EH (cell line): ENCODE results near the gene FNIP2.

Source experiments
- DNase-seq: peaks from one replicate; pipeline ENCODE4 v3.0.0-alpha.2; 2015; ENCODE audit warnings: low read depth

FNIP2 gene

DNA sequence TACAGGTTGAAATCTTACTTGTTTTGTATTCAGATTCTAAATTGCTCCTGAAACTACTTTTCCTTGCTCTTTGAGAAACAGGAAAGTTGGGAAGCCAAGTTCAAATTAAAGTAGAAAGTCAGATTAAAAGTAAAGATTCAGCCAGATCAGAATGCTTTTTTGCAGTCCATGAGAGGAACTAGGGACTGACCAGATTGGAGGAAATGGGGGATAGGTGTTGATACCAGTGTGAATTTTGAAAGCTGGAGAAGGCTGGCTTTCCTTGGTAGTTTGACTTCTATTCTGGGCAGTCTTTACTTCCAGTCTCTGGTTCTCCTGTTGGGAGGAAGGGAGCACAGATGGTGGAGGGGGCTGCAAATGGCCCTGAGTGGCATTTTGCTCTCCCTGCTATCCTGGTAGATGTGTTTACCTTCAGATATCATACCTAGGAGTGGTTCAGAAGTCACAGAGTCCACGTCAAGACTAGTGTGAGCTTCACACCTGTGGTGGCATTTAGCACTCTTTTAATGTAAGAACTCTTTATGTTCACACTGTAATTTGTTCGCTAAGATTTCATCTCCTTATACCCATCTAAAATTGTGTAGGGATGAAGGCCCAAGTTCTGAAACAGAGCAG lies 68.8 kb downstream of the FNIP2 start:
- no peak for DNase-seq

- no peak for DNase-seq
Observed at GRCh38 chr4:158840131-158840530, 71.3 kb downstream of the FNIP2 start.

DNA sequence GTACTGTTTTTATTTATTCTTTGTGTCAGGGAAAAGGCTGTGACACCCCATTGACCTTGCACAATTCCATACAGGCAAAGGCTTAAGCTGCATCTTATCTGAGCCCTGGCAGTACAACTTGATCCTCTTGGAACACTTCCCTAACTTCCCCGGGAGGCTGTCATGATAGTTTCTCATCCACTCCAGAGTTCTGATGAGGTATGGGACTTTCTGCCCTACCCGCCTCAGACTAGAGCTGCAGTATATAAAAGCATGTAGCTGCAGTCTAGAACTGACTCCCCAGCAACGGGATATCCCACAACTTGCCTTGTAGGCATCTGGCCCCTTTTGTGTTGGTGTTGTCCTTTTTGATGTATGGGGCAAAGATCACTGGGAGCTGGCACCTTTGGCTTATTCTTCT lies 72.7 kb downstream of the FNIP2 start:
- no peak for DNase-seq

- no peak for DNase-seq
Observed at GRCh38 chr4:158845311-158846041, 76.7 kb downstream of the FNIP2 start.

GRCh38 chr4:158847535-158847934 lies 78.7 kb downstream of the FNIP2 start:
- DNase-seq = no peak

- no peak for DNase-seq
Observed at GRCh38 chr4:158849681-158850080, 80.9 kb downstream of the FNIP2 start.

- peak; percentile 4 for DNase-seq
Observed at GRCh38 chr4:158850371-158850770, 81.5 kb downstream of the FNIP2 start.

DNA sequence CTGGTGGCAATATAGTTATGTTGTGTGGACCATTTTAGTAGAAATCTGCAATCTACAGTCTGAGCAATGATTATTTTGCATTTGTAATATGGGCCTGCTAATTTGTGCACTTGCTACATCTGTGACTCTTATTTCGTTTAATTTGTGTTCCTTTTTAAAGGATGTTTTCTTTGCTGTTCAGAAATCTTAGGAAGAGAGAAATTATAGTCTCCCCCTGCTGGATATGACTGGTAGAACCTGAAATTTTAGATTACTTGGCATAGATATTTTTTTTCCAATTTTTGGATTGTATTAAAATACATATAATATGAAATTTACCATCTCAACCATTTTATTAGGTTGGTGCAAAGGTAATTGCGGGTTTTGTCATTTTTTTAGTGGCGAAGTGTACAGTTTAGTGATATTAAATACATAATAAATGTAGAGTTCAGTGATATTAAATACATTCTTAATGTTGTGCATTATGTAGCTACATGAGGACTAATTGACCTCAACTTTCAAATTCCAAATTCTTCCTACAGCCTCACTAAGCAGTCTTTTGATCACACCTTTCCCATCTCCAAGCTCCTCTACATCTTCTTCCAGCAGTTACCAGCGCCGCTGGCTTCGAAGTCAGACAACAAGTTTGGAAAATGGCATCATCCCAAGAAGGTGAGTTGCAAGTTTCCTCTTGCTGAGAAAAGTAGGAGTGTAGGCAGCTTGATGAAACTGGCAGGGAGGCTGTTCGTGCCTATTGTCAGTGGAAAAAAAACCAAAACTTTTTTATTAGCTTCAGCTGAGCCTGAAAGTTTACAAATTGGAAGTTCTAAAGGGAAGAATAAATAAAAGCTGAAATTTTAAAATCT lies 82.2 kb downstream of the FNIP2 start:
- peak; percentile 57 for DNase-seq

DNA sequence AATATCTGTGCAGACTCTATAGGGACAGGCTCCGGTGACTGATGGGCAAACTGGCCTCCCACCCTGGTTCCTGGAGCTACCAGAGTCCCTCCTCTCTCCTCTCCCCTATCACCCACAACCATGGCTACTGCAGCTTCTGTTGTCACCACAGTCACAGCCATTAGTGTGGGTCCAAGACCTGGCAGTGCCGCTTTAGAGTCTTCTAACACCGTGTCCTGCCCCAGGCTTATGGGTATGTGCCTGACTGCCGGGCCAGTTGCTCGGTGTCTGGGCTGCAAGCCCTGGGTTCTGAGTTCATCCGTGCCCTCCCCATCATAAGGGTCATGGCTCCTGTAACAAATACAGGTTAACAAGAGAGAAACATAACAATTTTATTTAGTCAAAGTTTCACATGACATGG lies 85.4 kb downstream of the FNIP2 start:
- DNase-seq = no peak

DNA sequence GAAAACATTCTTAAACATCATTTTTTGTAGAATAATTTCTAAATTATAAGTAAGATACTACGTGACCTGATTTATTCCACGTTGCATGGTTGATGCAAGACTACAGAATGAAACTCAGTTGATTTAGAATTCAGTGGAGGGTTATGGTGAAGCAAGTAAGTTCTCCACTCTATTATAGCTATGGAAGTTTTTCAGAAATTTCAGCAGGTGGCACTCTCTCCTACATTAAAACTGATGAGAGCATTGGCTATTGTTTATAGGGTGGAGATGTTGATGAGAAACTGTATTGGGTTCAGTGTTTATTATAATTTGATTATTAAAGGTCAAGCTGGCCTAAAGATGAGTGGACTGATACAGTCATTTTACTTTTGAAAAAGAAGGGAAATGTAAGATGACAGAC lies 88.0 kb downstream of the FNIP2 start:
- peak; percentile 67 for DNase-seq

GRCh38 chr4:158857951-158858350 lies 89.1 kb downstream of the FNIP2 start:
- DNase-seq = peak; percentile 36

GRCh38 chr4:158858410-158859199 lies 89.8 kb downstream of the FNIP2 start:
- DNase-seq = peak; percentile 88

DNA sequence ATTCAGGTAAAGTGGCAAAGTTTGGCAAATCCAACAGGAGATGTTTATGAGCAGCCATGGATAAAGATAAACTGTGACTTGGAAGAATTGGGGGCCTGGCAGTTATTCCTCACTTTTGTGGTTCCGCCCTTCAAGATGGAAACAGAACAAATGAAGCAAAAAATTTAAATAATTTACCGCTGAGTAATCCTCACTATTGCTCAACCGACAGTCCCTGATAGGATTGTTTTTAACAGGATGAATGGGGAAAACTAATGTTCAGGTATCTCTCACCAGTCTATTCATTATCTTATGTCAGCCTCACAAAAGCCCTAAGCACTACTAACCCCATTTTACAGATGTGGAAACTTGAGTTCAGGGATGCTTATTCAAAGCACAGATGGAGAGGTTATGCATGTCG lies 90.8 kb downstream of the FNIP2 start:
- peak; percentile 21 for DNase-seq

DNA sequence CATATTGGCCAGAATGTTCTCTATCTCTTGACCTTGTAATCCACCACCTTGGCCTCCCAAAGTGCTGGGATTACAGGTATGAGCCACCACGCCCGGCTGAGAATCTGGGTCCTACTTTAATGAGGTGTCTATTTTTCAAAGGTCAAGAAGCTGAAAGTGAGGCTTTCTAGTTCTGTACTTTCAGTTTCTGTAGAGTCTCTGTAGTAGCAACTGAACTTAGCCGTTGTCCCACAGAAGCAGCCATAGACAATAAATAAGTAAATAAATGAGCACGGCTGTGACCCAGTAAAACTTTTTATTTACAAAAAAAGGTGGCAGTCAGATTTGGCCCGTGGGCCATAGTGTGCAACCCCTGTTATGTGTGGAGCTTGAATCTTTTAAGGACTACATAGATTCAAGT lies 92.0 kb downstream of the FNIP2 start:
- no peak for DNase-seq

GRCh38 chr4:158861281-158861680 lies 92.5 kb downstream of the FNIP2 start:
- no peak for DNase-seq

DNA sequence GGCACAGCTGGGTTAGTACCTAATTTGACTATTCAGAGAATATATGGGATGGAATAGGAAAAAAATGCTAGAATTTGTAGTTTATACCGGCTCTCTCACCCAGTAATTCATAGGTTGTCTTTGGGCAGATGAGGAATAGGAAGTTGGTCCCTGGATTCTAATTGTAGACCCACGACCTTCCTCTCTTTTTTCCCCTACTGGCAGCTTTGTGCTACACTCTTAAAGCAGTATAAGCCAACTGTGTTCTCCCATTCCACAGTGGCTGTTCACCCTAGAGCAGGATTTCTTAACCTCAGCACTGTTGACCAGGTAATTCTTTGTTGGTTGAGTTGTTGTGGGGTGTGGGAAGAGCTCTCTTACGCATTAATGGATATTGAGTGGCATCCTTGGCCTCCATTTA lies 92.9 kb downstream of the FNIP2 start:
- DNase-seq = no peak

GRCh38 chr4:158863296-158863695 lies 94.5 kb downstream of the FNIP2 start:
- no peak for DNase-seq

- DNase-seq = peak; percentile 15
Observed at GRCh38 chr4:158865520-158866177, 96.8 kb downstream of the FNIP2 start.

- no peak for DNase-seq
Observed at GRCh38 chr4:158869001-158869400, 100.2 kb downstream of the FNIP2 start.

- no peak for DNase-seq
Observed at GRCh38 chr4:158869761-158870160, 100.9 kb downstream of the FNIP2 start.

GRCh38 chr4:158870282-158870625 lies 101.4 kb downstream of the FNIP2 start:
- DNase-seq = no peak
